Thymus (tissue), 11 donors: ENCODE data around the gene OVAAL. TPM values are rescaled to one million over a fixed set of nuclear protein-coding genes. Genes with fewer than 3 reads are reported as not detected.

ENCODE experiments used
- DNase-seq, 9 donors: peaks; one replicate each; pipeline ENCODE4 v3.0.0-alpha.2; 2013; ENCODE audit warnings: low spot score in 9 of 9, low read depth in 6 of 9, missing footprints in 1 of 9
- H3K27ac ChIP-seq, 2 donors: one replicate each; pipeline ENCODE4 v1.5.1; 2013; ENCODE audit warnings: control low read depth in 1 of 2, low read depth in 1 of 2, low read length in 1 of 2, mild to moderate bottlenecking in 1 of 2, moderate library complexity in 1 of 2
- H3K27me3 ChIP-seq, 2 donors: one replicate each; pipeline ENCODE4 v1.5.1; 2013; ENCODE audit warnings: low read length in 1 of 2; ENCODE audit not compliant: control insufficient read depth in 2 of 2, insufficient read depth in 1 of 2
- H3K36me3 ChIP-seq, 2 donors: one replicate each; pipeline ENCODE4 v1.5.1; 2013; ENCODE audit warnings: low read length in 1 of 2, mild to moderate bottlenecking in 1 of 2, moderate library complexity in 1 of 2; ENCODE audit not compliant: control insufficient read depth in 2 of 2, insufficient read depth in 2 of 2
- H3K4me1 ChIP-seq, 2 donors: one replicate each; pipeline ENCODE4 v1.5.1; 2013; ENCODE audit warnings: low read length in 2 of 2; ENCODE audit not compliant: control insufficient read depth in 2 of 2, insufficient read depth in 2 of 2
- H3K4me3 ChIP-seq, 2 donors: one replicate each; pipeline ENCODE4 v1.5.1; 2013; ENCODE audit warnings: low read length in 2 of 2, control low read depth in 1 of 2, mild to moderate bottlenecking in 1 of 2
- H3K9me3 ChIP-seq, 2 donors: one replicate each; pipeline ENCODE4 v1.5.1; 2013; ENCODE audit warnings: low read length in 1 of 2, mild to moderate bottlenecking in 1 of 2; ENCODE audit not compliant: control insufficient read depth in 2 of 2, insufficient read depth in 1 of 2
- WGBS: extraction: QIAGEN DNeasy Blood & Tissue Kit; methylation state at CpG from one replicate; pipeline ENCODE4 v1.1.7; 2013; 5-methylcytosine and 5-hydroxymethylcytosine counted together
- polyA plus RNA-seq: library from polyadenylated mRNA; stranded (reverse); fragments of 200-250 nt; gene quantifications from one replicate; pipeline ENCODE4 v1.2.3, GENCODE V29; 2013
- total RNA-seq: library from RNA; stranded (reverse); fragments of 120-200 nt; gene quantifications from one replicate; pipeline ENCODE4 v1.2.4, GENCODE V29; 2013
- donor health status: healthy.

OVAAL gene
- total and polyA plus RNA-seq, 2 donors: 0.05 to 0.14 TPM

- DNase-seq: no peak
- WGBS: 90% methylated on average over 3 of the region's 3 CpGs
- H3K36me3 ChIP-seq: no peaks in the 10 kb centered on the region
Measured at GRCh38 chr1:180593382-180593781, 34.6 kb downstream of the OVAAL start.

GRCh38 chr1:180594723-180595122 lies 36.0 kb downstream of the OVAAL start:
- DNase-seq: no peak
- Histone ChIP-seq H3K4me3 (no peak overlapping the region), H3K27ac (no peak overlapping the region), H3K4me1 (no peaks in the 10 kb centered on the region), H3K9me3 (no peaks in the 10 kb centered on the region), H3K36me3 (no peaks in the 10 kb centered on the region), H3K27me3 (no peaks in the 10 kb centered on the region)
- WGBS: 99% methylated on average over 6 of the region's 6 CpGs

More at GRCh38 chr1:180593382-180593781, 34.6 kb downstream of the OVAAL start:
- no peak overlapping the region for H3K4me3 ChIP-seq
- no peak overlapping the region for H3K27ac ChIP-seq
- H3K27me3 ChIP-seq: no peaks in the 10 kb centered on the region
- no peaks in the 10 kb centered on the region for H3K9me3 ChIP-seq
- no peaks in the 10 kb centered on the region for H3K4me1 ChIP-seq

GRCh38 chr1:180595966-180596365 lies 37.2 kb downstream of the OVAAL start:
- no peak for DNase-seq
- H3K36me3 ChIP-seq: no peaks in the 10 kb centered on the region
- H3K27me3 ChIP-seq: no peaks in the 10 kb centered on the region
- H3K9me3 ChIP-seq: no peaks in the 10 kb centered on the region
- H3K4me3 ChIP-seq: no peak overlapping the region
- WGBS: 95% methylated on average over 2 of the region's 2 CpGs
- no peak overlapping the region for H3K27ac ChIP-seq
- no peaks in the 10 kb centered on the region for H3K4me1 ChIP-seq

GRCh38 chr1:180597520-180597919 lies 38.8 kb downstream of the OVAAL start:
- no peaks in the 10 kb centered on the region for H3K36me3 ChIP-seq
- DNase-seq: no peak
- H3K9me3 ChIP-seq: no peaks in the 10 kb centered on the region
- no peak overlapping the region for H3K4me3 ChIP-seq
- H3K27me3 ChIP-seq: no peaks in the 10 kb centered on the region
- H3K27ac ChIP-seq: no peak overlapping the region
- no peaks in the 10 kb centered on the region for H3K4me1 ChIP-seq

DNA sequence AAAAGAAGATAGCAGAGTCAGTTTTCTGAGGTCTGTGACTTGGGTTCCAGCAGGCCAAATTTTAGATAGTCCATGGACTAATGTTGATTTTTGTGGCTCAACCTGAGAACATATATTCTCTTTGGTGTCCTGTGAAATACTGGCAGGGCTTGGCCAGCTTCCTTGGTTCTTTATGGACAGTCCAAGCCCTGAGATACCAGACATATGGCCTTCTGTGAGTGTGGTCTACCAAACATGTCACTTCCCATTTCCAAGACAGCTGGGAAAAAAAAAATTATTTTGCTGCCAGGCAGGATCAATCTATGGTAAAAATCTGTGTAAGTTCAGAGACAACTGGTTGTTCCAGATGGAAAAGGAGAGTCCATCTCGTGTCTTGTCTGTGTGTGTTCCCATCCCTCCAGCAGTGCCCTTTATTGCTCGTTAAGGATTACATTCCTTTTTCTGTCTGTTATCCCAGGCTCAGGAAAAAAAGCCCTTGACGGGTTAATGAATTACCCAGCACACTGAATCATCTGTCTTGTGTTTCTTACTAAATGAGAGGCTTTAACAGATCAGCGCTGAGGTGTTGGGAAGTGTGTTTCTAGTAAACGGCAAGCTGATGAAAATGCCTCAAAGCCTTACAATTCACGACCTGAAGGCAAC lies 39.7 kb downstream of the OVAAL start:
- Histone ChIP-seq H3K27ac (no peak overlapping the region), H3K36me3 (no peaks in the 10 kb centered on the region), H3K4me3 (no peak overlapping the region), H3K27me3 (no peaks in the 10 kb centered on the region), H3K4me1 (no peaks in the 10 kb centered on the region), H3K9me3 (no peaks in the 10 kb centered on the region)
- no peak for DNase-seq
- WGBS: 91% methylated on average over 6 of the region's 6 CpGs

GRCh38 chr1:180600343-180600742 lies 41.6 kb downstream of the OVAAL start:
- 96% methylated on average over 1 of the region's 1 CpG for WGBS
- DNase-seq: no peak
- Histone ChIP-seq H3K27me3 (no peaks in the 10 kb centered on the region), H3K27ac (no peak overlapping the region), H3K9me3 (no peaks in the 10 kb centered on the region), H3K4me3 (no peak overlapping the region), H3K4me1 (no peaks in the 10 kb centered on the region), H3K36me3 (no peaks in the 10 kb centered on the region)

DNA sequence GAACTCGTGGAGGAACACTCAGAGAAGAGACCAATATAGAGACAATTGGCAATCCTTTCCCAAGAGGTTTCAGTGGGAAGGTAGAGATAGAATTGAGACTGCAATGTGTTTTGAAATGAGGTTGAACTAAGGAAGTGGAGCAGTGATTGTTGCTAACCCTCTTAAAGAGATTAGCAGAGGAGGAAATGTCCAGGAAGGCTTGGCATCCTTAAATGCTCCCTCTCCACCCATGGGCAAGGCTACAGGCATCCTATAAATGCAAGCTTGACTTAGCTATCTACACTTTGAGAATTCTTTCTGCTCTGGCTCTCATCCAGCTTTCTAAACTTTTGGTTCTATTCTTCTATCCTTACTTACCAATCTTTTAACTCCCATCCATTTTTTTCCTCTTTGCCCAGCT lies 42.7 kb downstream of the OVAAL start:
- WGBS: 82% methylated on average over 1 of the region's 1 CpG
- Histone ChIP-seq H3K36me3 (no peaks in the 10 kb centered on the region), H3K27ac (no peak overlapping the region)

DNA sequence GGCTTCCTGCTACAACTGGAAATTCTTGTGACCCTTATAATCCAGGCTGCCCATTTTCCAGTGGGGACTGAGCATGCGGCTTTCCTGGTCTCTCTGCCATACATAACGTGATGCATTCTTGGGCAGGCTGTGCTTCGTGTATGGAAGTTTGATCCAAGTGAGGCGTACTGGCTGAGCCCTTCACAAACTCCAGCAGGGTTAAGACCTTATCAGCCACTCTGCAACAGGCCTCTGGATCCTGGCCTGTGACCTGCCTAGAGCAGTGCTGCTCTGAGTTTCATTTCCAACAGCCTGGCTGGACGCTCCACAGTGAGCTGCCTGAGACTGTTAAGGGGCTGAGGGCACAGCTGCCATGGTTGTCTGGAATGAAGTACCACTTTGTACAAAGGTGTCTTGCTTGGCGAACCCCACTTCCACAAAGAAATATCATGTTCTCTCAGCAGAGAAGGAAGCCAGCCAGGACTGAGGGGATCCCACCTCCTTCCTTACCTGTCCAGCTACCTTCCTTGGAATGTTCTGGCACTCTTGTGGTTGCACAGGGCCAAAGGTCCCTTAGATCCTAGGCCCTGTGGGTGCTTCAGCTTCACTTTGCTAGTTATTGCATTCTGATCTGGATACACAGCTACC lies 44.6 kb downstream of the OVAAL start:
- Histone ChIP-seq H3K4me1 (no peaks in the 10 kb centered on the region), H3K27me3 (no peaks in the 10 kb centered on the region), H3K9me3 (no peaks in the 10 kb centered on the region), H3K36me3 (no peaks in the 10 kb centered on the region), H3K27ac (no peak overlapping the region), H3K4me3 (no peak overlapping the region)
- DNase-seq: no peak
- 96% methylated on average over 6 of the region's 6 CpGs for WGBS

More for the DNA sequence above, 42.7 kb downstream of the OVAAL start:
- no peak overlapping the region for H3K4me3 ChIP-seq
- DNase-seq: no peak
- no peaks in the 10 kb centered on the region for H3K9me3 ChIP-seq
- H3K4me1 ChIP-seq: no peaks in the 10 kb centered on the region
- no peaks in the 10 kb centered on the region for H3K27me3 ChIP-seq

GRCh38 chr1:180603850-180604226 lies 45.1 kb downstream of the OVAAL start:
- Histone ChIP-seq H3K27me3 (no peaks in the 10 kb centered on the region), H3K9me3 (no peaks in the 10 kb centered on the region), H3K4me1 (no peaks in the 10 kb centered on the region), H3K36me3 (no peaks in the 10 kb centered on the region), H3K4me3 (no peak overlapping the region), H3K27ac (no peak overlapping the region)
- 97% methylated on average over 2 of the region's 2 CpGs for WGBS
- DNase-seq: no peak
